Heart right ventricle (tissue), 16 donors: ENCODE measurements around the gene ARRB1. TPM values are rescaled to one million over a fixed set of nuclear protein-coding genes. Genes with fewer than 3 reads are reported as not detected.

Experiments used
- ATAC-seq, 8 donors: fragments of 200-7000 bp; cut with Tn5 transposase; one replicate each; pipeline ENCODE4 v1.9.1; 2020; ENCODE audit warnings: mild to moderate bottlenecking in 8 of 8, moderate library complexity in 8 of 8, moderate number of reproducible peaks in 1 of 8
- DNase-seq, 2 donors: peaks; one replicate each; pipeline ENCODE4 v3.0.0-alpha.2; 2020
- H3K27ac ChIP-seq, 10 donors: fragments of 200-600 bp; sonication (generic) in 2 of 10; one replicate each; pipeline versions ENCODE4 v1.5.0 to v1.8.0; 2020 to 2022; ENCODE audit warnings: mild to moderate bottlenecking in 3 of 10
- H3K27me3 ChIP-seq, 7 donors: fragments of 200-600 bp; one replicate each; pipeline ENCODE4 v1.8.0; 2021 to 2022; ENCODE audit warnings: mild to moderate bottlenecking in 2 of 7
- H3K36me3 ChIP-seq, 9 donors: fragments of 200-600 bp; sonication (generic) in 1 of 9; one replicate each; pipeline versions ENCODE4 v1.5.0 to v1.8.0; 2020 to 2022; ENCODE audit warnings: mild to moderate bottlenecking in 2 of 9
- H3K4me1 ChIP-seq, 9 donors: fragments of 200-600 bp; sonication (generic) in 1 of 9; one replicate each; pipeline versions ENCODE4 v1.5.0 to v1.8.0; 2020 to 2022; ENCODE audit warnings: mild to moderate bottlenecking in 4 of 9
- H3K4me3 ChIP-seq, 10 donors: fragments of 200-600 bp; sonication (generic) in 2 of 10; one replicate each; pipeline versions ENCODE4 v1.5.0 to v1.8.0; 2020 to 2022; ENCODE audit warnings: mild to moderate bottlenecking in 7 of 10, moderate library complexity in 2 of 10
- H3K9me3 ChIP-seq, 11 donors: fragments of 200-600 bp in 10 of 11; sonication (generic) in 2 of 11; one replicate each; pipeline versions ENCODE4 v1.5.0 to v1.8.0; 2013 to 2022; ENCODE audit warnings: mild to moderate bottlenecking in 2 of 11, control low read depth in 1 of 11, moderate library complexity in 1 of 11
- WGBS, 2 donors: extraction: QIAGEN DNeasy Blood & Tissue Kit; methylation state at CpG; one replicate each; pipeline ENCODE4 v1.1.7; 2013; ENCODE audit warnings: inconsistent platforms in 1 of 2; 5-methylcytosine and 5-hydroxymethylcytosine counted together
- intact Hi-C, 10 donors: fragments of 100-400 bp; cut with DNase I; formaldehyde crosslinking; loops; one replicate each; pipeline versions ENCODE4 v1.11.1 to v1.14.2; 2022
- polyA plus RNA-seq, 2 donors: library from polyadenylated mRNA; stranded (reverse); fragments of 200-250 nt; gene quantifications; one replicate each; pipeline ENCODE4 v1.2.3, GENCODE V29; 2013
- total RNA-seq, 10 donors: library from RNA; stranded (reverse); fragmentation: NEBNext Ultra II Directional in 3 of 10; extraction: Animal tissue kit (Norgen Biotek cat#: 25700) in 3 of 10; gene quantifications; one replicate each; pipeline versions ENCODE4 v1.2.1 to v1.2.4, GENCODE V29; 2021 to 2023
- TF ChIP-seq, protein P1 (sequence below), 9 donors: fragments of 200-600 bp; sonication (generic) in 2 of 9; IDR thresholded peaks; one replicate each; pipeline versions ENCODE4 v1.5.0 to v1.8.0; 2021 to 2022; ENCODE audit warnings: antibody characterized with exemption in 9 of 9, mild to moderate bottlenecking in 5 of 9, moderate library complexity in 1 of 9
- donor health status: Arrhythmogenic right ventricular cardiomyopathy.
- donor health status: ischemic (EF 13 %, LVEDD 7.1; RV severe dilation, severe dysfunction).
- donor health status: healthy with polysubstance abuse.
- donor health status: DM: no; HTN: yes; CAD: no.
- donor health status: DM: no; HTN: no; CAD: no.
- donor health status: ischemic (EF 25% LVEDD 6.9; RV normal size, moderate dysfunction).
- donor health status: ischemic (EF 25% LVEDD 5.7; RV mildly dilated, moderate dysfunction).
- donor health status: healthy.
- donor health status: DM: yes; HTN: yes; CAD: no.
- donor health status: Ischemic cardiomyopathy.
- donor health status: ischemic (EF 35%, LVEDD 5.7; RV mildly dilated, moderate dysfunction).
- donor health status: nonischemic (EF 11% LVEDD 7.7; RV severe dilation, severe dysfunction).
- donor health status: DM: yes; HTN: yes; CAD: no.
- donor health status: PGD.
- donor health status: ischemic (EF 29% LVEDD 5.4; RV normal size, mild dysfunction).
- donor health status: nonischemic (EF 23%, LVEDD 6.1; RV moderate dilation, normal function).

Gene ARRB1
- total and polyA plus RNA-seq, 12 donors, result 8.1 to 33.9 (median 19.9) TPM

GRCh38 chr11:75376175-75376574 lies 24.7 kb upstream of the ARRB1 start:
- Histone ChIP-seq H3K27me3 (no peaks in the 10 kb centered on the region), H3K27ac (no peak overlapping the region), H3K4me3 (no peak overlapping the region), H3K36me3 (no peaks in the 10 kb centered on the region), H3K4me1 (peaks cover 0 to 19% (median 0%) of the 10 kb centered on the region in 9 donors), H3K9me3 (no peaks in the 10 kb centered on the region)
- 80 to 82% methylated on average over 9 of the region's 9 CpGs for WGBS, 2 donors
- ATAC-seq (no peak), DNase-seq (no peak)
- TF ChIP-seq, protein P1, sequence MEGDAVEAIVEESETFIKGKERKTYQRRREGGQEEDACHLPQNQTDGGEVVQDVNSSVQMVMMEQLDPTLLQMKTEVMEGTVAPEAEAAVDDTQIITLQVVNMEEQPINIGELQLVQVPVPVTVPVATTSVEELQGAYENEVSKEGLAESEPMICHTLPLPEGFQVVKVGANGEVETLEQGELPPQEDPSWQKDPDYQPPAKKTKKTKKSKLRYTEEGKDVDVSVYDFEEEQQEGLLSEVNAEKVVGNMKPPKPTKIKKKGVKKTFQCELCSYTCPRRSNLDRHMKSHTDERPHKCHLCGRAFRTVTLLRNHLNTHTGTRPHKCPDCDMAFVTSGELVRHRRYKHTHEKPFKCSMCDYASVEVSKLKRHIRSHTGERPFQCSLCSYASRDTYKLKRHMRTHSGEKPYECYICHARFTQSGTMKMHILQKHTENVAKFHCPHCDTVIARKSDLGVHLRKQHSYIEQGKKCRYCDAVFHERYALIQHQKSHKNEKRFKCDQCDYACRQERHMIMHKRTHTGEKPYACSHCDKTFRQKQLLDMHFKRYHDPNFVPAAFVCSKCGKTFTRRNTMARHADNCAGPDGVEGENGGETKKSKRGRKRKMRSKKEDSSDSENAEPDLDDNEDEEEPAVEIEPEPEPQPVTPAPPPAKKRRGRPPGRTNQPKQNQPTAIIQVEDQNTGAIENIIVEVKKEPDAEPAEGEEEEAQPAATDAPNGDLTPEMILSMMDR (IDR thresholded peaks at IDR 0.05), result no peak
- intact Hi-C loops, result no loop called here

- Histone ChIP-seq H3K36me3 (no peaks in the 10 kb centered on the region), H3K9me3 (no peaks in the 10 kb centered on the region), H3K4me3 (no peak overlapping the region), H3K27me3 (no peaks in the 10 kb centered on the region), H3K4me1 (peaks cover 0 to 16% (median 0%) of the 10 kb centered on the region in 9 donors), H3K27ac (no peak overlapping the region)
- TF ChIP-seq, protein P1 (IDR thresholded peaks at IDR 0.05), result no peak
- no peak for ATAC-seq
- no peak for DNase-seq
- 89 to 94% methylated on average over 8 of the region's 8 CpGs for WGBS, 2 donors
- intact Hi-C loops, result no loop called here
These were observed 24.2 kb upstream of the ARRB1 start for GRCh38 chr11:75375626-75376025.

- 93 to 97% methylated on average over 4 of the region's 4 CpGs for WGBS, 2 donors
- Histone ChIP-seq H3K36me3 (no peaks in the 10 kb centered on the region), H3K27ac (no peak overlapping the region), H3K27me3 (no peaks in the 10 kb centered on the region), H3K4me1 (peaks cover 0 to 23% (median 0%) of the 10 kb centered on the region in 9 donors), H3K4me3 (no peak overlapping the region), H3K9me3 (peaks cover 0 to 4% (median 0%) of the 10 kb centered on the region in 11 donors)
- ATAC-seq (no peak), DNase-seq (no peak)
- intact Hi-C loops, result no loop called here
- TF ChIP-seq, protein P1 (IDR thresholded peaks at IDR 0.05), result no peak
These were observed 23.2 kb upstream of the ARRB1 start for GRCh38 chr11:75374646-75375045.

DNA sequence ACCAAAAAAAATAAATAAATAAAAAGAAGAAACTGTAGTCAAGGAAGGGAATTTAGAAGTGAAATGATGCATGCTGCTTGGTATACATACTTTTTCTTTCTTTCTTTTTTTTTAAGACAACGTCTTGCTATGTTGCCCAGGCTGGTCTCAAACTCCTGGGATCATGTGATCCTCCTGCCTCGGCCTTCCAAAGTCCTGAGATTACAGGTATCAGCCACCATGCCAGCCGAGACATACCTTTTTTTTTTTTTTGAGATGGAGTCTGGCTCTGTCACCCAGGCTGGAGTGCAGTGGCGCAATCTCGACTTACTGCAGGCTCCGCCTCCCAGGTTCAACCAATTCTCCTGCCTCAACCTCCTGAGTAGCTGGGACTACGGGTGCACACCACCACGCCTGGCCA lies 21.7 kb upstream of the ARRB1 start:
- intact Hi-C loops, result no loop called here
- Histone ChIP-seq H3K27me3 (no peaks in the 10 kb centered on the region), H3K36me3 (no peaks in the 10 kb centered on the region), H3K4me1 (peaks cover 0 to 30% (median 0%) of the 10 kb centered on the region in 9 donors), H3K27ac (no peak overlapping the region), H3K4me3 (no peak overlapping the region), H3K9me3 (peaks cover 0 to 18% (median 0%) of the 10 kb centered on the region in 11 donors)
- WGBS, 2 donors, result 93 to 96% methylated on average over 8 of the region's 8 CpGs
- TF ChIP-seq, protein P1 (IDR thresholded peaks at IDR 0.05), result no peak
- DNase-seq (no peak), ATAC-seq (no peak)
